NCI-H2171 (cell line): ENCODE data around the gene NT5E.
"Not testable (repeated sequence)": the region's sequence is repeated elsewhere in the genome, so short reads cannot be mapped to it uniquely, and the experiment has no call there.

Experiments
- DNase-seq: peaks from one replicate; lab custom pipeline; 2025; lab: John Stamatoyannopoulos, UW

Gene NT5E

GRCh38 chr6:85449818-85450759, at the start of gene NT5E:
TSS of gene NT5E (plus strand) at chr6:85450083. CDS start at chr6:85450140, 57 bp downstream.
- no peak for DNase-seq

GRCh38 chr6:85400331-85400730, 49.6 kb upstream of the NT5E start:
- no peak for DNase-seq

- DNase-seq, result no peak
Measured at GRCh38 chr6:85401186-85402021, 48.5 kb upstream of the NT5E start.

GRCh38 chr6:85402071-85402470, 47.8 kb upstream of the NT5E start:
- no peak for DNase-seq

- DNase-seq, result no peak
Measured at GRCh38 chr6:85402922-85403321, 47.0 kb upstream of the NT5E start.

- no peak for DNase-seq
Measured at GRCh38 chr6:85403331-85404015, 46.4 kb upstream of the NT5E start.

GRCh38 chr6:85404016-85404563, 45.8 kb upstream of the NT5E start:
- DNase-seq, result not testable (repeated sequence)

GRCh38 chr6:85404564-85405174, 45.2 kb upstream of the NT5E start:
- DNase-seq, result no peak

- no peak for DNase-seq
Measured at GRCh38 chr6:85405175-85405852, 44.6 kb upstream of the NT5E start.

- DNase-seq, result no peak
Measured at GRCh38 chr6:85405853-85406198, 44.1 kb upstream of the NT5E start.

- DNase-seq, result no peak
Measured at GRCh38 chr6:85406641-85407075, 43.2 kb upstream of the NT5E start.

GRCh38 chr6:85408039-85408438, 41.8 kb upstream of the NT5E start:
- no peak for DNase-seq

GRCh38 chr6:85412911-85413430, 36.9 kb upstream of the NT5E start:
- no peak for DNase-seq

- DNase-seq, result no peak
Measured at GRCh38 chr6:85416049-85416448, 33.8 kb upstream of the NT5E start.

GRCh38 chr6:85416766-85417165, 33.1 kb upstream of the NT5E start:
- DNase-seq, result no peak

- no peak for DNase-seq
Measured at GRCh38 chr6:85417336-85417735, 32.5 kb upstream of the NT5E start.

- no peak for DNase-seq
Measured at GRCh38 chr6:85418059-85418458, 31.8 kb upstream of the NT5E start.

- DNase-seq, result no peak
Measured at GRCh38 chr6:85419046-85419759, 30.7 kb upstream of the NT5E start.

GRCh38 chr6:85420551-85420950, 29.3 kb upstream of the NT5E start:
- no peak for DNase-seq

GRCh38 chr6:85421181-85421580, 28.7 kb upstream of the NT5E start:
- DNase-seq, result no peak
